ENCODE results near the gene CCL17. TPM values are rescaled to one million over a fixed set of nuclear protein-coding genes. Genes with fewer than 3 reads are reported as not detected.

The CCL17 gene
- total and polyA plus RNA-seq, 9 of the 15 experiments (the other 6 are each of a cell fraction or from before 2014, with no cell fraction given), result not detected

- 100% methylated on average over 2 of the region's 2 CpGs for WGBS (ENCODE audit: insufficient coverage, low coverage, missing lambda C conversion rate)
- H3K9me3 ChIP-seq (replicated peaks; ENCODE audit: control insufficient read depth, insufficient read depth, low read depth, low read length), result no peaks in the 10 kb centered on the region
- H3K9me1 ChIP-seq (ENCODE audit: control insufficient read depth, insufficient read depth, low read length), result no peaks in the 10 kb centered on the region
- no peak overlapping the region for H3K4me2 ChIP-seq (ENCODE audit: insufficient read depth, low read length)
- FAIRE-seq, result no peak
- intact Hi-C loops (cut with micrococcal nuclease) (no loop called here), in situ Hi-C loops (cut with MboI) (no loop called here)
- POLR2A ChIA-PET, result interaction anchor here (0.7 to 0.9 kb wide), 4 partner anchors 10 to 53 kb away, joined by 3 to 4 read pairs (median 3); partner anchors contain the start of genes CIAPIN1 and COQ9
- peaks cover 82% of the 10 kb centered on the region; the same call in 2 of the 3 replicates for H3K36me3 ChIP-seq (ENCODE audit: control insufficient read depth, insufficient read depth, low read length)
- no peak overlapping the region for H3K9ac ChIP-seq (ENCODE audit: insufficient read depth in 1 of 2, low read depth in 2 of 2, low read length in 2 of 2)
- H3K27ac ChIP-seq (ENCODE audit: extremely low read depth, low read depth, low read length), result no peak overlapping the region
- no peak for ATAC-seq
- H4K20me1 ChIP-seq (replicated peaks; ENCODE audit: control insufficient read depth, insufficient read depth, low read length), result no peaks in the 10 kb centered on the region
- CTCF ChIA-PET (ENCODE audit: low intra/inter-chr PET ratio), result no interaction called here
- no peak overlapping the region for H2AFZ ChIP-seq (ENCODE audit: low read depth, low read length)
- BruUV-seq (replicated peaks), result no TSS peak
- TF ChIP-seq KDM1A (IDR thresholded peaks at IDR 0.05), result no peak
- TF ChIP-seq SAP30 (IDR thresholded peaks at IDR 0.05; ENCODE audit: borderline replicate concordance, insufficient read depth, low read depth, low read length, poor library complexity, severe bottlenecking), result no peak
- TF ChIP-seq XRCC3 (IDR thresholded peaks at IDR 0.05), result no peak
- no peak for TF ChIP-seq XRCC4 (IDR thresholded peaks at IDR 0.05; ENCODE audit: extremely low read depth, insufficient read depth, insufficient read length)
- no peak for TF ChIP-seq HDGF (IDR thresholded peaks at IDR 0.05)
- TF ChIP-seq MAX (CRISPR knock-in tag; IDR thresholded peaks at IDR 0.05), result no peak
- TF ChIP-seq ZBTB9 (CRISPR knock-in tag; IDR thresholded peaks at IDR 0.05), result no peak
- TF ChIP-seq ZNF165 (CRISPR knock-in tag; IDR thresholded peaks at IDR 0.05; ENCODE audit: borderline replicate concordance), result no peak
- no peak for TF ChIP-seq ZBTB40 (IDR thresholded peaks at IDR 0.05)
- TF ChIP-seq ZBTB40 (CRISPR knock-in tag; IDR thresholded peaks at IDR 0.05), result no peak
- TF ChIP-seq HIVEP1 (CRISPR knock-in tag; IDR thresholded peaks at IDR 0.05), result no peak
- TF ChIP-seq ZBTB1 (CRISPR knock-in tag; IDR thresholded peaks at IDR 0.05; ENCODE audit: borderline replicate concordance, low read depth), result no peak
- no peak for TF ChIP-seq E2F3 (CRISPR knock-in tag; IDR thresholded peaks at IDR 0.05)
- TF ChIP-seq TAF15 (IDR thresholded peaks at IDR 0.05; ENCODE audit: low read depth, low read length), result no peak
- H3K4me3 ChIP-seq, result no peak overlapping the region
- peaks cover 28% of the 10 kb centered on the region for H3K79me2 ChIP-seq (ENCODE audit: control insufficient read depth, insufficient read depth, low read length)
- H3K27me3 ChIP-seq (ENCODE audit: control insufficient read depth in 2 of 2, insufficient read depth in 2 of 2, low read length in 2 of 2), result no peaks in the 10 kb centered on the region
- peaks cover 3 to 4% of the 10 kb centered on the region in 2 experiments; a peak in 3 of 5 replicates for H3K4me1 ChIP-seq (replicated peaks in 1 of 2; ENCODE audit: control insufficient read depth in 2 of 2, insufficient read depth in 2 of 2, low read length in 2 of 2)
- no peak for DNase-seq (ENCODE audit: extremely low read depth in 1 of 4, low spot score in 3 of 4)
Measured at GRCh38 chr16:57464523-57464922, 60.0 kb downstream of the CCL17 start.
